ENCODE data around the gene OXCT1. TPM values are rescaled to one million over a fixed set of nuclear protein-coding genes. Genes with fewer than 3 reads are reported as not detected.

Gene OXCT1
- total RNA-seq, 1 experiment from 2014 or later: 48.6 TPM

DNA sequence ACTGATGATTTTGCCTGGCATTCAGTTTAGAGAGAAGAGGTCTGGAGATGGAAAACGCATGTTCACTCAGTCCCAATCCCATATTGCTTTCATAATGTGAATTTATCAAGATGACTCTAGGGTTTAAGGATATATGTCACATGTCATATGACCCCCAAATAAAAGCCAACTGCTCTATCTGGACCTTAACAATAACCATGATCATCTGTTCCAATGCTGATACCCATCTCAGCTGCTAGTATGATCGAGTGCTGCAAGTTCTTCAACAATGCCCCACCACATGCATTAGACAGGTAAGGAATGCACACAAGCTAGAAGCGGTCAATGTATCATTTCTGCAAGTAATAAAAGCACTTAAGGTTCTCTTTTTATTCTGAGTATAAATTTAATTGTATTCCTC is 91.8 kb downstream of the OXCT1 start:
- no peaks in the 10 kb centered on the region for H3K9me3 Mint-ChIP-seq (ENCODE audit: unreplicated experiment)
- no peaks in the 10 kb centered on the region for H3K27me3 Mint-ChIP-seq (ENCODE audit: insufficient read depth, unreplicated experiment)
- BruUV-seq (replicated peaks): no TSS peak
- no peak overlapping the region for H3K27ac Mint-ChIP-seq (ENCODE audit: low read depth, unreplicated experiment)
- DNase-seq (ENCODE audit: unreplicated experiment): no peak
- no peaks in the 10 kb centered on the region for H3K4me1 Mint-ChIP-seq (ENCODE audit: insufficient read depth, unreplicated experiment)
- intact Hi-C loops (cut with micrococcal nuclease): no loop called here
- peaks cover 36% of the 10 kb centered on the region for H3K36me3 Mint-ChIP-seq (ENCODE audit: insufficient read depth, unreplicated experiment)
- CTCF ChIA-PET: interaction anchor here (1.1 kb wide), 1 partner anchor 25 kb away, joined by 4 read pairs; no protein-coding TSS in a partner anchor
- TF ChIP-seq, protein P1, sequence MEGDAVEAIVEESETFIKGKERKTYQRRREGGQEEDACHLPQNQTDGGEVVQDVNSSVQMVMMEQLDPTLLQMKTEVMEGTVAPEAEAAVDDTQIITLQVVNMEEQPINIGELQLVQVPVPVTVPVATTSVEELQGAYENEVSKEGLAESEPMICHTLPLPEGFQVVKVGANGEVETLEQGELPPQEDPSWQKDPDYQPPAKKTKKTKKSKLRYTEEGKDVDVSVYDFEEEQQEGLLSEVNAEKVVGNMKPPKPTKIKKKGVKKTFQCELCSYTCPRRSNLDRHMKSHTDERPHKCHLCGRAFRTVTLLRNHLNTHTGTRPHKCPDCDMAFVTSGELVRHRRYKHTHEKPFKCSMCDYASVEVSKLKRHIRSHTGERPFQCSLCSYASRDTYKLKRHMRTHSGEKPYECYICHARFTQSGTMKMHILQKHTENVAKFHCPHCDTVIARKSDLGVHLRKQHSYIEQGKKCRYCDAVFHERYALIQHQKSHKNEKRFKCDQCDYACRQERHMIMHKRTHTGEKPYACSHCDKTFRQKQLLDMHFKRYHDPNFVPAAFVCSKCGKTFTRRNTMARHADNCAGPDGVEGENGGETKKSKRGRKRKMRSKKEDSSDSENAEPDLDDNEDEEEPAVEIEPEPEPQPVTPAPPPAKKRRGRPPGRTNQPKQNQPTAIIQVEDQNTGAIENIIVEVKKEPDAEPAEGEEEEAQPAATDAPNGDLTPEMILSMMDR (IDR thresholded peaks at IDR 0.05; ENCODE audit: unreplicated experiment): no peak
- POLR2A ChIA-PET: no interaction called here
- H3K4me3 Mint-ChIP-seq (ENCODE audit: unreplicated experiment): no peak overlapping the region

DNA sequence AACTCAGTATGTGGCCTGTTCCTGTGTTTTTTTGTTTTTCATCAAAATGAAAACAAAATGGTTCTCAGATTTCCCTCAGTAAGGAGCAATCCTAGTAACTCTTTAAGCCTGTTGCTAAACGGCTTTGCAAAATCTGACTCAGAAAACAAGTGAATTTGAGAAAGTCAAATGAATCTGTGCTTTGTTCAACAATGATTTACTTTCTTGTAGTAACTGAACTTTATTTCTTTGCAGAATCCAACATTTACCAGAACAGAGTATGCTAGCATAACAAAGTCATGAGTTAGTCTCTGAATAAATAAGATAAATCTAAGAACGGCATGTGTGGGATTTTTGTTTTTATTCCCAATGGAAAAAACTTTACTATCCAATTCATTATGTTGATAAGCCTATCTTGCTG is 93.8 kb downstream of the OXCT1 start:
- ChIA-PET POLR2A (interaction anchor here (0.6 kb wide), 1 partner anchor 660 kb away, joined by 3 read pairs; no protein-coding TSS in a partner anchor), CTCF (no interaction called here)

DNA sequence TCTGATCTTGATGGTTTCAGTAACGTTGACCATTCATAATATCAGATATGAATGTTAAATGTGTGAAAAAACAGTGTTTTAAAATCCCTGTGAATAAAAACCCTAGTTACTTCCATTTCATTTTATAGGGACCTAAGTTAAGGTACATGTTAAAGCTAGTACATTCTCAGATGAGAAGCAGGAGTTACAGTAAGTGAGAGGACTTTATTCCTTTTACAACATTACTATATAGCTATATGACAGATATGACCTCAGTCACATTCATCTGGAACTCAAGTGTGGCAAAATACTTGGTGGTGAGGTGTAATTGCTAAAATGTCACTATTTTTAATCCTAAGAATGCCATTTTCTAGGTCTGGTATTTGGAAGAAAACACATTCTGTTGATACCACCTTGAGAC is 96.4 kb downstream of the OXCT1 start:
- CTCF ChIA-PET: interaction anchor here (1.0 to 1.1 kb wide), 2 partner anchors 14 to 18 kb away, joined by 3 to 8 read pairs; no protein-coding TSS in a partner anchor
- Mint-ChIP-seq H3K36me3 (ENCODE audit: insufficient read depth, unreplicated experiment) (peaks cover 24% of the 10 kb centered on the region), H3K4me1 (ENCODE audit: insufficient read depth, unreplicated experiment) (no peaks in the 10 kb centered on the region)

More for the DNA sequence above, 93.8 kb downstream of the OXCT1 start:
- Mint-ChIP-seq H3K4me1 (ENCODE audit: insufficient read depth, unreplicated experiment) (no peaks in the 10 kb centered on the region), H3K9me3 (ENCODE audit: unreplicated experiment) (no peaks in the 10 kb centered on the region), H3K4me3 (ENCODE audit: unreplicated experiment) (no peak overlapping the region), H3K27me3 (ENCODE audit: insufficient read depth, unreplicated experiment) (no peaks in the 10 kb centered on the region), H3K36me3 (ENCODE audit: insufficient read depth, unreplicated experiment) (peaks cover 32% of the 10 kb centered on the region), H3K27ac (ENCODE audit: low read depth, unreplicated experiment) (no peak overlapping the region)
- TF ChIP-seq, protein P1 (IDR thresholded peaks at IDR 0.05; ENCODE audit: unreplicated experiment): no peak
- no TSS peak for BruUV-seq (replicated peaks)
- intact Hi-C loops (cut with micrococcal nuclease): no loop called here
- no peak for DNase-seq (ENCODE audit: unreplicated experiment)

DNA sequence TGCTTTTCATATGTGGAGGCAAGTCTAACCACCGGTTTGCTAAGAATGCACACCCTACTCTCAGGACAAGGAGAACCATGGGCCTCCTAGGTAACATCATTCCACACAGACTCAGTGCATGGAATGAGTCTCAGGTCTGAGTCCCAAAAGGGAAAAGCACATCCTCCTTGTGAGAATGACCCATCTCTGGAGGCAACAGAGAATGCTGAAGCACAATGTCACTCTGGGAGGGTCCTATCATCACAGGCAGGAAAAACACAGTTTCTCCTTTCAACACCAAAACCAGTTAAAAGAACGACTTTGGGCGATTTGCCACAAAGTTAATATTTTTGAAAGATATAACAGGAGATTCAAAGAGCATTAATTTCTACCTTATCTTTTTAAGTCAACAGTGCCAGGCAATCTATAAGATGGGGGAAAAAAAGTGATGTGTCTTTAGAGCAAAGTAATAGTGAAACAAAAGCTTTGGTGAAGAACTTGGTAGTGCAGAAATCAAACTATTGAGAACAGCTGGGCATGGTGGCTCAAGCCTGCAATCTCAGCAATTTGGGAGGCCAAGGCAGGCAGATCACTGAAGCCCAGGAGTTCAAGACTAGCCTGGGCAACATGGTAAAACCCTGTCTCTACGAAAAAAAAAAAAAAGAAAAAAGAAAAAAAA is 97.3 kb downstream of the OXCT1 start:
- Mint-ChIP-seq H3K27ac (ENCODE audit: low read depth, unreplicated experiment) (no peak overlapping the region), H3K9me3 (ENCODE audit: unreplicated experiment) (no peaks in the 10 kb centered on the region), H3K27me3 (ENCODE audit: insufficient read depth, unreplicated experiment) (no peaks in the 10 kb centered on the region), H3K4me1 (ENCODE audit: insufficient read depth, unreplicated experiment) (no peaks in the 10 kb centered on the region), H3K4me3 (ENCODE audit: unreplicated experiment) (no peak overlapping the region), H3K36me3 (ENCODE audit: insufficient read depth, unreplicated experiment) (peaks cover 19% of the 10 kb centered on the region)
- intact Hi-C loops (cut with micrococcal nuclease): no loop called here
- no peak for DNase-seq (ENCODE audit: unreplicated experiment)
- CTCF ChIA-PET: interaction anchor here (0.6 to 1.1 kb wide), 2 partner anchors 17 to 682 kb away, joined by 3 read pairs; no protein-coding TSS in a partner anchor
- POLR2A ChIA-PET: no interaction called here
- TF ChIP-seq, protein P1 (IDR thresholded peaks at IDR 0.05; ENCODE audit: unreplicated experiment): no peak
- no TSS peak for BruUV-seq (replicated peaks)

More for the DNA sequence above, 96.4 kb downstream of the OXCT1 start:
- Mint-ChIP-seq H3K9me3 (ENCODE audit: unreplicated experiment) (no peaks in the 10 kb centered on the region), H3K27ac (ENCODE audit: low read depth, unreplicated experiment) (no peak overlapping the region), H3K27me3 (ENCODE audit: insufficient read depth, unreplicated experiment) (no peaks in the 10 kb centered on the region), H3K4me3 (ENCODE audit: unreplicated experiment) (no peak overlapping the region)
- TF ChIP-seq, protein P1 (IDR thresholded peaks at IDR 0.05; ENCODE audit: unreplicated experiment): no peak
- POLR2A ChIA-PET: interaction anchor here (0.9 kb wide), 1 partner anchor 10 kb away, joined by 4 read pairs; no protein-coding TSS in a partner anchor
- no TSS peak for BruUV-seq (replicated peaks)
- no peak for DNase-seq (ENCODE audit: unreplicated experiment)
- intact Hi-C loops (cut with micrococcal nuclease): no loop called here
